ENCODE measurements around the gene MPLKIP.

DNA sequence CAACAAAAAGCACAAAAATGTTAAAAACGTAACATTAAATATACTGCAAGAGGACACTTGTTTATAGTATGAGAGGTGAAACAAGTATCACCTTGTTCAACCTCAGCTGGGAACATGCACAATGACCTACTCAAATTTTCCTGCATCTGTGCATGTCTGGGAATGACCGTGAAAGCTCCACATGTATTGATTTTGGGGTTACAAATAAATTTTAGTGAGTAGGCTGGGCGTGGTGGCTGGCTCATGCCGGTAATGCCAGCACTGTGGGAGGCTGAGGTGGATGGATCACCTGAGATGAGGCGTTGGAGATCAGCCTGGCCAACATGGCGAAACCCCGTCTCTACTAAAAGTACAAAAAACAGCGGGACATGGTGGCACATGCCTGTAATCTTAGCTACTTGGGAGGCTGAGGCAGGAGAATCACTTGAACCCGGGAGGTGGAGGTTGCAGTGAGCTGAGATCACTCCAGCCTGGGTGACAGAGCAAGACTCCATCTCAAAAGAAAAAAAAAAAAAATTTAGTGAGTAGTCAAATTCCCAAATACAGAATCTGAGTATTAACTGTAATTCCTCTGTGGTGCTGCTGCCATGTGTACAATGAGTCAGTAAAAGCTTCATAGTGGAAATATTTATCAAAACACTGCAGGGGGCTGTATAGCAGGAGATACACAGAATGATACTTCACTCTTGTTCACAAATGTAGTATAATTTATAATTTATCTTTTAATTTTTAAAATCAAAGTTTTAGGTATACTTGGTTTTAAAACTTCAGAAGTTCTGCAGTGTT, 41.5 kb upstream of the MPLKIP start:
- TF ChIP-seq POLR2A (IDR thresholded peaks at IDR 0.05) (no peak), CTCF (IDR thresholded peaks at IDR 0.05) (no peak), POLR2AphosphoS5 (IDR thresholded peaks at IDR 0.05) (no peak)
